HG03521 (cell line): ENCODE measurements around the gene MED7.

ENCODE experiments used
- ATAC-seq: cut with Tn5 transposase; IDR thresholded peaks from one replicate; pipeline ENCODE4 v1.9.1; 2021; ENCODE audit warnings: mild to moderate bottlenecking, moderate library complexity; ENCODE audit not compliant: unreplicated experiment

MED7 gene

DNA sequence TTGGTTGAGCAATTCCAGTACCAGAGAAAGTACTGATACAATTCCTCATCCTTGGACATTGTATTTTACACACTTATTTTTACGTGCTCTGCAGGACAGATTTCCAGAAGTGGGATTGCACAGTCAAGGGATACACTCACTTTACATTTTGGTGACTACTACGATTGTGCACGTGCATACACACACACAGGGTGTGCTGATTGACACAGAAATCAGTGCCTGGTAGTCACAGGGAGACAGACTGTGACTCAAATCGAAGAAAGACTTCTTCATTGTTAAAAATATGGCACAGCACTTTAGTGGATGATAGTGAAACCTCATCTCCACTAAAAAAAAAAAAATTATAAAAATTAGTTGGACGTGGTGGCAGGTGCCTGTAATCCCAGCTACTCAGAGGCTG is 21.9 kb upstream of the MED7 start:
- no peak for ATAC-seq

- ATAC-seq: no peak
These were observed 20.4 kb upstream of the MED7 start for GRCh38 chr5:157162919-157163510.

DNA sequence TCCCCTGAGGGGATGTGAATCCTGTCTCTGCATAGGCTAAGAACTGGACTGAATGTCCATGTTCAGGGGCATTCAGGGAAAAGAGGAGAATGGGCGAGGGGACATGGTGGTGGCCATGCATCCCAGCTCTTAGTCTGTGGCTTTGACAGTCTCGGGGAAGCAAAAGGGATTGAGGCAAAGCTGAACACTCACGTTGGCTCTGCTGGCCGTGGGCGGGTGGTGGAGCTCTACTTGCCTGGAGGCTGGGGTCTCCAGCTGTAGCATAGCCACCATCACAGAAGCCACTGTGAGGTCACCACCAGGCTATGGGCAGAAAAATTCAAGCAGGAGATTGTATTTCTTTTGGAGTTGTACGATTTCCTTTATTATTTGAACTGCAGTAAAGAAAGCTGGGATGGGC is 19.3 kb upstream of the MED7 start:
- ATAC-seq: no peak

- ATAC-seq: no peak
These were observed 17.3 kb upstream of the MED7 start for GRCh38 chr5:157160001-157160400.

- ATAC-seq: no peak
These were observed 16.6 kb upstream of the MED7 start for GRCh38 chr5:157159209-157159751.

- no peak for ATAC-seq
These were observed 14.7 kb upstream of the MED7 start for GRCh38 chr5:157157293-157157891.

DNA sequence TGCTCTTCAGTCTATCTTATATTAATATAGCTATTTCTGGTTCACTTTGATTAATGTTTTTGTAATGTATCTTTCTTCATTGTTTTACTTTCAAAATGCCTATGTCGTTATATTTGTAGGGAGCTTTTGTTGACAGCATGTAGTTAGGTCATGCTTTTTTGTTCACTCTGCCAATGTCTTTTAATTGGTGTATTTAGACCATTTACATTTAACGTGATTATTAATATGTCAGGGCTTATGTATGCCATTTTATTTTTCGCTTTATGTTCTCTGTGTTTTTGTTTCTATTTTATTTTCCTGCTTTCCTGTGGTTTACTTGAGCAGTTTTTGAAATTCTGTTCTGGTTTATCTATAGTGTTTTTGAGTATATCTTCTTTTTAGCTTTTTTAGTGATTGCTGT is 12.6 kb upstream of the MED7 start:
- ATAC-seq: no peak

DNA sequence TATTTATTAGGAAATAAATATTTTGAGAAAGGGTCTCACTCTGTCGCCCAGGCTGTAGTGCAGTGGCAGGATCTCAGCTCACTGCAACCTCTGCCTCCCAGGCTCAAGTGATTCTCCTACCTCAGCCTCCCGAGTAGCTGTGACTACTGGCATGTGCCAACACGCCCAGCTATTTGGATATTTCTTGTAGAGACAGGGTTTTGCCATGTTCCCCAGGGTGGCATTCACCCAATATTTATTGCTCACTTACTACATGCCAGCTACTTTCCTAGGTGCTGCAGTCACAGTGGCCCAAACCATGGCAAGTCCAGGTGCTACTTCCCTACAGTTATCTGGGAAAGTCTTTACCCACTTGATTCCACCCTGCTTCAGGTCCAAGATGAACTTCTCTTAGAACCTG is 8.3 kb upstream of the MED7 start:
- no peak for ATAC-seq

- peak; percentile 58 for ATAC-seq
These were observed 6.3 kb upstream of the MED7 start for GRCh38 chr5:157148734-157149615.

DNA sequence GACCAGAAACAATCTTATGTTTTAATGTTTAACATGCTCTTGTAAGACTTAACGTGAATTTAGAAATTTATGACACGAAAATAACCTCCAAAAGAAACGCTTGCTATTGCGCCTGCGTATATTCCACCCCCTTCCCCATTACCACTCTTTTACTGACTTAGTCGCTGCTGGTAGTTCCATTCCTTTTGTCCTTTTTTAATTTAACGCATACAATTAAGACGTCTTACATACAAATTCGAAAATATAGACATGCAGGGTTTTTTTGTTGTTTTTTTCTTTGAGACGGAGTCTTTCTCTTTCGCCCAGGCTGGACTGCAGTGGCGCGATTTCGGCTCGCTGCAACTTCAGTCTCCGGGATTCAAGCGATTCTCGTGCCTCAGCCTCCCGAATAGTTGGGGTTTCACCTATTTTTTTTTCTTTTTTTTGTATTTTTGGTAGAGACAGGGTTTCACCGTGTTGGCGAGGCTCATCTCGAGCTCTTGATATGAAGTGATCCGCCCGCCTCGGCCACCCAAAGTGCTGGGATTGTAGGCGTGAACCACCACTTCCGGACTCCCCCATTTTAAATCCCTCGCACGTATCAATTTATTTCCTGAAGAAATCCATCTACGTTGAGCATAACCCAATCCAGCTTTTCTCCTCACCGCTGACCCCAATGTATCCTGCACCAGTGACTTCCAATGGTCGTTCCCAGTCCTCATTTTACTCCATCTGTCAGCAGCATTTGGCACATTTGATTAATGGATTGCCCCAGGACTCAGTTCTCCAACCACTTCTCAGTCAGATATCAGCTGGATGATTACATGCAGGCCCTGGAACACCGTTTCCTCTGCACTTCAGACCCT is 684 bp upstream of the MED7 start:
- peak; percentile 30 for ATAC-seq

- no peak for ATAC-seq
These were observed 5.0 kb downstream of the MED7 start for GRCh38 chr5:157137691-157138090.

DNA sequence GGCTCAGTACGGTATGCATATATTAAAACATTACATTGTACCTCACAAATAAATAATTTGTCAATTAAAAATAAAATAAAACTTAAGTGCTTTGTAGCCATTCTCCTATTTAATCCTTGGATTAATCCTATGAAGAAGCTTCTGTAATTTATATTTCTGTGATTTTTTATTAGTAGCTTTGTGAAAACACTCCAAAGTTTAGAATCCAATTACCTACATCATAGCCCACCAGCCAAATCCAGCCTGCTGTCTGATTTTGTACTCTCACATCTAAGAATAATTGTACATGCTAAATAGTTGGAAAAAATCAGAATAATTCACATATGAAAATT is 10.4 kb downstream of the MED7 start:
- no peak for ATAC-seq

DNA sequence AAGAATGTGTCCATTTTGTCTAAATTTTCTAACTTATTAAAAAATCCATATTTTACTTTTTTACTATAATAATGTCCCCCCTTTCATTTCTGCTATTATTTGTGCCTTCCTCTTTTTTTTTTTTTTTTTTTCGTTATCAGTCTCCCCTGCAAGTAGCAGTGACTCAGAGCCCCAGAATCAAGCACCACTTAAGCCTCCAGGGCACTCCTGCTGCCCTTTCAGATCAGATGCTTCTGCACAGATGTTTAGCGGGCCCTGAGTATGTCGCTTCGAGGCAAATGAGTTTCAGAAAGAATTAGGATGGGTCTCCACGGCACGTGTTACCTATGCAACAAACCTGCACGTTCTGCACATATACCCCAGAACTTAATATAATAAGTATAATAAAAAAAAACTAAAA is 11.7 kb downstream of the MED7 start:
- ATAC-seq: no peak

DNA sequence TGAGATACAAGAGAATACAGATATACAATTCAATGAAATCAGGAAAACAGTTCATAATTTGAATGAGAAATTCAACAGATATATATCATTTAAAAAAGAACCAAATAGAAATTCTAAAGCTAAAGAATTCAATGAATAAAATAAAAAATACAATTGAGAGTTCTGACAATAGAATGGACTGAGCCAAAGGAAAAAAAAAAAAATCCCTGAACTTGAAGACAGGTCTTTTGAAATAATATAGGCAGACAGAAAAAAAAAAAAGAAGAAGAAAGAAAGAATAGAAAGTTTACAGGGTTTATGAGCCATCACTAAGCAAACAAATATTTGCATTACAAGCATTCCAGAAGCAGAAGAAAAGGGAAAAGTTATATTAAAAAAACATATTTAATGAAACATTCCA is 21.0 kb downstream of the MED7 start:
- no peak for ATAC-seq

GRCh38 chr5:157120102-157120501 is 22.6 kb downstream of the MED7 start:
- no peak for ATAC-seq

DNA sequence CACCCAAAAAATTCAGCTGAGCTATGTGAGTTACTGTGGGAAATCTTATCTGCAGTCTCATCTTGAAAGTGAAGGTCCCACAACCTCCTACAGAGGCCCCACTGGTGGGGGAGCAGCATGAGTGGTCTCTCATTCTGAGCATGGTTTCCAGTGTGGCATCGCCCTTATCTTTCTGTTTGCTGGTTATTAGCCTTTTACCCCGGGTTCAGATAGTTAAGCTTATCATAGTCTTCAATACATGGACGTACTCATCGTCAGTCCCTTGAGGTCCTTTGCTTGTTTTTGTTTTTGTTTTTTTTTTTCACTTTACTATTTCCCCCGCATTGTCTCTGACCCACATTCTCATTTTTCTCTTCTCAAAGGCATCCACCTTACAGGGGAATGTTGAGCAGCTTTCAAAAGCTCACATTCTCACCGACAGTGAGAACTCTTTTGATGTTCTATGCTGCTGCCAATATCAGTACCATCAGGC is 26.1 kb downstream of the MED7 start:
- ATAC-seq: peak; percentile 47

GRCh38 chr5:157115502-157115901 is 27.2 kb downstream of the MED7 start:
- no peak for ATAC-seq

DNA sequence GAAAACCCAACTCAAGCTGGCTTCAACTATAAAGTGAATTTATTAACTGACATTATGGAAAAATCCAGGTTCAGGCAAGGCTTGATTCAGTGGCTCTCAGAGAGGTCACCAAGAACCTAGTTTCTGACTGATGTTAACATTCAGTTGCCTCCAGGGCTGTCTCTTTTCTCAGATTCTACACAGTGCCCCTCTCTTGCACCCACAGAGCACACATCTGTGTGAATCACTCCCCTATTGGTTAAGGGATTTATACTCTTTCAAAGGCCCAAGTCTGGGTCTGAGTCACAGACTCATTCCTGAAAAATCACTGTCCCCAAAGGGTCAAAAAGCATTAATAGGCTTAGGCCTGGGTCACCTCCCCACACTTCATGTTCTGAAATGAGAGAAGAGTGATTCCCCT is 27.7 kb downstream of the MED7 start:
- no peak for ATAC-seq

GRCh38 chr5:157113002-157113401 is 29.7 kb downstream of the MED7 start:
- no peak for ATAC-seq

DNA sequence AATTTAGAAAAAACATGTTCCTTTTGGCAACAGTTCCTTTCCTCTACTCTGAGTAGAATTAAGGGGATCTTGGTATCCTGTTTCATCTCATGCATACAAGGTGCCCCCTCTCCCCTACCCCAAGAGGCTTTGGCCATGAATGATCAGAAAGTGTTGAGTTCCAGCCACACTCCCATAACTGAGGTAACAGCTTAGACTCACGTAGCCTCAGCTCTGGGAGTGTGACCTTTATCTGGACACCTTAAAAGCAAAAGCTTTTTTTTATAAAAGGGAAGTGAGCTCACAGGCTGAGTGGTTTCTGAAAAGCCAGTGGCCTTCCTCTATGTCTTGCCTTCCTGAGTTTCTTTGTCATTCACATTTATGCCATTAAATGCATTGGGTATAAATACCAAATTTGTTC is 32.9 kb downstream of the MED7 start:
- ATAC-seq: peak; percentile 70

- peak; percentile 78 for ATAC-seq
These were observed 33.7 kb downstream of the MED7 start, which contains the start of gene HAVCR2 for GRCh38 chr5:157108976-157109375. HAVCR2 (minus strand) TSS chr5:157109044; CDS start chr5:157108983, 61 bp downstream.
